Mammary epithelial cell (primary cell): Measurements from ENCODE around the gene ZC3H18.

Experiments used
- EZH2 ChIP-seq: IDR thresholded peaks from 2 replicates; pipeline ENCODE4 v1.6.1; 2012; ENCODE audit warnings: low read length, inconsistent platforms, borderline replicate concordance
- TF ChIP-seq, protein P1 (sequence below), 2 donors: IDR thresholded peaks in 1 of 2; conservative IDR thresholded peaks in 1 of 2; 2 replicates each; pipeline ENCODE4 v1.5.1; 2011 to 2012; ENCODE audit warnings: inconsistent platforms in 2 of 2, low read length in 2 of 2, mild to moderate bottlenecking in 2 of 2, control low read depth in 1 of 2, low read depth in 1 of 2; ENCODE audit not compliant: insufficient read depth in 1 of 2; ENCODE audit errors: extremely low read depth in 1 of 2

DNA sequence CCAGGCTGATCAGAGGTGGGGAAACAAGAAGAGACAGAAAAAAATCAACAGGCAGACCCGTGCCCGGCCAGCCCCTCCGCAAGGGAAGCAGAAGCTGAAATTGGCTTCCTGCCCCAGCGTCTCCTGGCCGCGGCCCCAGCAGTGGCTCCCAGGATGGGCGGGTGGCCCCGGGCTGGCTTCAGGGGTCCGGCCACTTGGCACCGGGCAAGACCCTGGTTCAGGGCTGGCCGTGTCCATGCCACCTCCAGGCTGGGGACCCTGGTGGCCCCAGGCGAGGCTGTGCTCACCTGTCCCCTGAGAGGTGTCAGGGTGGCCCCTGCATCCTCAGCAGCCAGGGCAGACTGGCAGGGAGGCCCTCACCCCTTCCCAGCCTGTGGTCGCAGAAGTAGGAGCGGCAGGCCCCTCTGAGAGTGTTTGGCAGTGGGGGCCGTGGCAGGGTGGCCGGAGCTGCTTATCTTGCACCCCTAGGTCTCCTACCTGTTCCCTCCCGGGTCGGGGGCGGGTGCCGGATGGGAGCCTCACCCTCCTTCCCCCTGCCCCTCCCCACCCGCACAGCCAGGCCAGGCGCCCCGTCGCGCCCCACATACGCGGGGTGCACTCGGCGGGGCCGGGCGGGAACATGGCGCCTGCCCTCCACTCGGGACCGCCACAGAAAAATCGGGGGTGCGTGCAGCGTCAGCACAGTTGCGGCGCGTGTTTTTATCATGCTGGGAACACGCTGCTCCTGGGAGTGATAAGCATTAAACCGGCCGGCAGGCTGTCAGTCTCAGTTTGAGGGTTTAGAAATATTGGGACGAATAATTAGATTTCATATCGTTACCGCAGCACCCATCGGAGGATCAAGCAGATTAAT, 46.7 kb upstream of the ZC3H18 start:
- TF ChIP-seq, protein P1, sequence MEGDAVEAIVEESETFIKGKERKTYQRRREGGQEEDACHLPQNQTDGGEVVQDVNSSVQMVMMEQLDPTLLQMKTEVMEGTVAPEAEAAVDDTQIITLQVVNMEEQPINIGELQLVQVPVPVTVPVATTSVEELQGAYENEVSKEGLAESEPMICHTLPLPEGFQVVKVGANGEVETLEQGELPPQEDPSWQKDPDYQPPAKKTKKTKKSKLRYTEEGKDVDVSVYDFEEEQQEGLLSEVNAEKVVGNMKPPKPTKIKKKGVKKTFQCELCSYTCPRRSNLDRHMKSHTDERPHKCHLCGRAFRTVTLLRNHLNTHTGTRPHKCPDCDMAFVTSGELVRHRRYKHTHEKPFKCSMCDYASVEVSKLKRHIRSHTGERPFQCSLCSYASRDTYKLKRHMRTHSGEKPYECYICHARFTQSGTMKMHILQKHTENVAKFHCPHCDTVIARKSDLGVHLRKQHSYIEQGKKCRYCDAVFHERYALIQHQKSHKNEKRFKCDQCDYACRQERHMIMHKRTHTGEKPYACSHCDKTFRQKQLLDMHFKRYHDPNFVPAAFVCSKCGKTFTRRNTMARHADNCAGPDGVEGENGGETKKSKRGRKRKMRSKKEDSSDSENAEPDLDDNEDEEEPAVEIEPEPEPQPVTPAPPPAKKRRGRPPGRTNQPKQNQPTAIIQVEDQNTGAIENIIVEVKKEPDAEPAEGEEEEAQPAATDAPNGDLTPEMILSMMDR (conservative IDR thresholded peaks at IDR 0.05 in 1 of 2, IDR thresholded peaks at IDR 0.05 in 1 of 2; ENCODE audit: extremely low read depth in 1 of 2, insufficient read depth in 1 of 2, low read depth in 1 of 2, low read length in 2 of 2) = no peak
- no peak for TF ChIP-seq EZH2
